DMS 273 treated with DMSO at 0.1 percent for 48 hours (cell line): ENCODE measurements around the gene NFU1.
A peak's percentile ranks its signal among the peaks of the same experiment; 100 is the strongest.

Experiments
- DNase-seq: peaks from one replicate; lab custom pipeline; 2025; lab: John Stamatoyannopoulos, UW

The NFU1 gene

DNA sequence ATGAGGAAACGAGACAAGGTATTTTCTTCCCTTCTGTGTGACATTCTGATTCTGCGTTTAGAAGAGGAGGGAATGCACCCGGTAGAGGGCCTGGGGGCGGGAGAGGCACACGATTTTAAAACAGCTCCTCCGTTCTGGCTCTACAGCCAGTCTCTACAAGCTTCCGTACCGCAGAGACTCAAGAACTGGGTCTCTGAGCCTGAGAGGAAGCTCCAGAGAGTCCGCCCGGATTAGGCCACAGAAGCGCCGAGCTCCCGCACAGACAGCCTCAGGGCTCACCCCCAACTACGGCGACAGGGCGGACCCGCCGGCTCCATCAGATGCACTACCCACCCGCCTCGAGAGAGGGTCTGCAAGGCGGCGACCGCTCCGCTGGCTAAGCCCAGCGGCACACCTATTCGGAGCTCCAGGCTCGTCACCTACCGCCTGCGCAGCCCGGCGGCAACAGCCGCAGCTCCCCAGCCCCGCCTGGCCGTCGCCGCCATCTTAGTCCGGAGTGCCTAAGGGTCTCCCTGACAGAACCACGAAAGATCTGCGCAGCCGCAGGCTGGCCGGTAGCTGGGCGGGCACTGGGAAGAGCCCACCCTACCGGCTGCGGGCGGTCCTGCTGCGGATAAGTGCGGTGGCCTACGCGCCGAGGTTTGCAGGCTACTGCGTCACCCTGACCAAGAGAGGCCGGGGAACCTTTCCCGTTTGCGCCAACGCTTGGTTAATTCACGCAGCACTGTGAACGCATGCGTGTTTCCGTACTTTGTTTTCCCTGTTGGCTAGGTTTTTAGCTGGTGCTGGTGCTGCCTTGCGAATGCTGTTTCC lies at the start of gene NFU1:
TSS of gene NFU1 (minus strand) at position 498 of the 813 bp plus-strand sequence. CDS start at position 485, 13 bp downstream.
- peak; percentile 84 for DNase-seq

DNA sequence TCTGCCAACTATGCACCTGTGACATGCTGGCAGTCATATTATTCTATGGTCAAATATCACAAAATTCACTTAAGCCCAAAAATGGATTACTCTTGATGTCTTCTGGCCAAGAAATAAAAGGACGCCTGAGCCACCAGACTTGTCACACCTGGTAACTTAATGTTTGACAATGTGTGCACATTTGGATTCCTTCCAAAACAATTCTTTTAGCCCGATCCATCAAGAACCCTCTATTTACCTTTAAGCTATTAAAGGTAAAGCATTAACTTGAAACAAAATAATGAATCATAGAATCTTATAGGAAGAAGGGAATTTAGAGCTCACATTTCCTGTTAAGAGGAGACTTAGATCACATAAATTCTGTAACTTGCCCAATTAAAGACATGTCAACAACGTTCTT lies 46.5 kb upstream of the NFU1 start:
- DNase-seq, result no peak

DNA sequence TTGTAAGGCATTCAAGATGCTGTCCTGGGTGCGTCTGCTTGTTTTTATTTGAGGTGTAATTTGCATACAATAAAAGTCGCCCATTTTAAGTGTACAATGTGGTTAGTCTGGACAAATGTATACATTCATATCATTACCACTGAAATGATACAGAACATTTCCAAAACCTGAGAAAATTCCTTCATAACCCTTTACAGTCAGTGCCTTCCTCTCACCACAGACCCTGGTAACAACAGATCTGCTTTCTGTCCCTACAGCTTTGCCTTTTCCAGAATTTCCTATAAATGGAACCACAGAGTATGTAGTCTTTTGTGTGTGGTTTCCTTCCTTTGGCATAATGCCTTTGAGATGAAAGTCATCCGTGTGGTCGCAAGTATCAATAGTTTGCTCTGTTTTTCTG lies 45.8 kb upstream of the NFU1 start:
- no peak for DNase-seq

DNA sequence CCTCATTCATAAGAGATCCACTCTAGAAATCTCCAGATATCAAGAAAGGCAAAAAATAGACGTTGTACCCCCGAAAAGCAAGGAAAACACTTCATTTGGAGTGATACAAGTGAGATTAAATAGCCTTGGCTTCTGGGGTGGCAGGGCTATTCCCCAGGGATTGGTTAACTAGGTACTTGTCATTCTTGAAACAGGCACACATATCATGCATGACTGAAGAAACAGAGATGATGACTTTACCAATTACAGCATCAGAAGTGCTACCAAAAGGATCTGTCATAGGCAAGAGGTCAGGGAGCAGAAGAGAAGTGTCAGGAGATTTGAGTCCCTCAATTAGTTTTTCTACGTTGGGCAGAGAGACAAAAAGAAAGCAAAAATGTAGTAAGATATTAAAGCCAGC lies 45.2 kb upstream of the NFU1 start:
- no peak for DNase-seq

DNA sequence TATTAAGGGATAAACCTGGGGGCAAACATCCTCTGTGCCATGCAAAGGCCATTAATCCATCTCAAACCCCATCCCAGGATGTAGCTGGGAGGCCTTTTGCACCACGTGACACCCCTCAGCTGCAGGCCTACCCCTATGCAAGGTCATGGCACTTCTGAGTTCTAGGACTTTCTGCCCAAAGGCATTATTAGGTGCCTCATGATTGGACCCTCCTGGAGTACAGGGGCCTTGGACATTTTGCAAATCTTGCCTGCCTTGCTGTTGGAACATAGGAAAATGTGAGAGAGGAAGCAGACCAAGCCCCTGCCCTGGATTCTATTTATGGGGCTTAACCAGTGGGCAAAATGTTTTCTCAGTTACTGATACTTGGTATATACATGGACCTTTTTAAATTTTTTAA lies 44.2 kb upstream of the NFU1 start:
- DNase-seq, result no peak

DNA sequence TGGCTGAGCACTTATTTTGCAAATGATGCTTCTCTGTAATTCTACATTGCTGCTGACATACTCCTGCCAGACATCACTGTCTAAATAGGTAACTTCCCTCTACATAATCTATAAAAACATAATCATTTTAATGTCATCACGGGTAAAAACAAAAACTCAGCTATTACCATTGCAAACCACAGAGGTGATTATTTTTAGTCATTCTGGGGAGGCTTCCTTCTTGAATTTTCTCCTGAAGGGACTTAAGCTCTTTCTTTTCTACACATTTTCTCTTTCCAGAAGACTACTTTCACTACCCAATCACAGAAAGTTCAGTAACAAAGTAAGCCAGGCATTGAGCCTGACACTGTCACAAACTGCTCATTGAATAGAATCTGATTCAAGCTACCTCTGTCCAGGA lies 40.4 kb upstream of the NFU1 start:
- DNase-seq, result no peak

DNA sequence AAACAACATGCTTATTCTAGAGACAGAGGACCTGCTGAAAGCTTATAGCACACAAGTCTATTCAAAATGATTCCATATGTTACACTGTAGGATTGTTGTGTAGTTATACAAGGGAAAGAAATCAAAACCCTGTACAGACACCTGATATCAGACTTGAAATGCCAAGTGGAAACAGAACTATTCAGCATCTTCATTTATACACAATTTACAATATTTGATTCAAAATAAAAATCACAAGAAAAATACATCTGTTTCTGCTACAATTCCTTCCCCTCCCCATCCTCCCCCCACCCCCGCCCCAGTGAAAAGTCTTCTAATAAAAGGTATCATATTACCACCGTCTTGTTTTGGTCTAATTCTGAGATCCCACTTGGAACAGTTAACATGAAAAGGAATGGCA lies 37.5 kb upstream of the NFU1 start:
- no peak for DNase-seq

DNA sequence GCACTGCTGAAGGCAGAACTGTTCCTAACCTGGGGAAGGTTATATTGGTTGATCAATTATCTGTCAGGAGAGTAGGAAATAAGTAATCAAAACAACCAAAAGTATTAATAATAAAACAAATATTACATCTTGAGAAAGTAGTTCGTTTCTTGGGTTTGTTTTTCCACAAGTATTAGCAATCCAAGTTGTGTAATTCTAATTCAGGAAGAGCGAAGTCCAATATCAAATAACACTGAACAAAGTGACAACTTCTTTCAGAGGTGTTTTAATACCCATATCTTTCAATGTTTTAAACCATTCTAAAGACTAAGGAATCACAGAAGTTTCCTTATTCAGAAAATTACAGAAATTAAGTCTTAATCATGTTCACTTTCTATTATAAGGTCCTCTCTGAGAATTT lies 34.6 kb upstream of the NFU1 start:
- DNase-seq, result no peak

DNA sequence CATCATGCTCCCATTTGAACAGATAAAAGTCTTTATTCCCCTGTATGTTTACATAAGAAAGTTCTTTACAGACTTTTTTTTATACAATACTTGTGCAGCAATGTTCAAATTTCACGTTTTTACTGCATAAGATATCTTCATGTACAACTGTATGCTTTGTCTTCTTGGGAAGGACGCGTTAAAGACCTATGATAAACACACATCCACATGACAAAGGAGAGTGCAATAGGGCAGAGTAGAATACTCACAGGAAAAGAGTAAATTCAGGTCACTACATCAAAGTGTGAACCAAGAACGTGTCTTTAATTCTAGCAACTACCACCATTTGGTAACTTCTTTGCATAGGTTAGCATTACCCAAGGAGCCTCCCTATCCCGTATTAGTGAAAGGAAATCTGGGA lies 33.7 kb upstream of the NFU1 start:
- no peak for DNase-seq

DNA sequence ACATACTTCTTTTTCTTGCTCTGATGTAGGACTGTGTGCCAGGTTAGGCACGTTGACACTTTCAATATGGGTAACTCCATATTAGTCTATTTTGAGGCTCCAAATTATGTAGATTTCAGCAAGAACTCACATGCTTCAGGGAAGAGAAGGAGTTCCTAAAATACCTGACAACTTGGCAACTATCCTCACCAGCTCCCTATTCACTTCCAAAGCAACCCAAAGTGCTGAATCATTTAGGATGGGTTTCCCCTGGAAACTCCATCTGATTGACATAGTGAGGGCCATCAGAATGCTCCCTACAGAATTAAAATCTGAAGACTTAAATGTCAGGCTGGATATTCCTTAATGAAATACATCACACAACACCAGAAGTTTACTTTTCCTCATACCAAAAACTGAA lies 32.5 kb upstream of the NFU1 start:
- no peak for DNase-seq

DNA sequence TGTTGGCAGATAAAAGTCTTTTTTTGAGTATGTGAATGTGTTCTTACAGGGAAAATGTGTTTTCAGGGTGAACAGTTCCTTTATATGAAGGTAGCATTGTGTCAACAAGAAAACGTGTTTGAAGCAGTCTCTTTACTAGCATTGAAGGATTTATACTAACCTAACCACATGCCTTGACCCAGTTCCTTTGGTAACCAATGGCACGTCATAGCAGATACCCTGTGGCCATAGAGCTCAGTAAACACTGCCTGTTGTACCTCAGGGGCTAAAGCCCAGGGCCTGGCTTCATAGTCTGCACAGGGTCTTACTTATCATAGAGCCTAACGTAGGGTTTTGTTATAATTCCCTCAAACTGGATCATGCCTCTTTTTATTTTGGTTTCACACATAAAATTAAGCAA lies 32.1 kb upstream of the NFU1 start:
- DNase-seq, result no peak

DNA sequence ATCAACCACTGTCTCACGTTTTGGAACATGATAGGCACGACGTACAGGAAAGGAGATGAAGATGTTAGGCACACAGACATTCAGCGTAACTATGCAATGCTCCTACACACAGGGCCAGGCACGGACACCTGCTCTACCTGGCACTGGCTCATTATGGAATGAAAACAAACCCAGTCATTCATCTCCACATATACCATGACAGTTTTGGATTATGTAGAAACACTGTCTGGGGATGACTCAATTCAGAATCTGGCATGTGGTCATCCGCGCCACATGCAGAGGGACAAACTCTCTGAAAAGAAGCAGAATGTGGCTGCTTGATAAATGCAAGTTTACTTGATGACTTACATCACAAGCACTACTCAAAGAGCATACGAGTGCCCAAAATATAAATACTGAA lies 29.5 kb upstream of the NFU1 start:
- no peak for DNase-seq

DNA sequence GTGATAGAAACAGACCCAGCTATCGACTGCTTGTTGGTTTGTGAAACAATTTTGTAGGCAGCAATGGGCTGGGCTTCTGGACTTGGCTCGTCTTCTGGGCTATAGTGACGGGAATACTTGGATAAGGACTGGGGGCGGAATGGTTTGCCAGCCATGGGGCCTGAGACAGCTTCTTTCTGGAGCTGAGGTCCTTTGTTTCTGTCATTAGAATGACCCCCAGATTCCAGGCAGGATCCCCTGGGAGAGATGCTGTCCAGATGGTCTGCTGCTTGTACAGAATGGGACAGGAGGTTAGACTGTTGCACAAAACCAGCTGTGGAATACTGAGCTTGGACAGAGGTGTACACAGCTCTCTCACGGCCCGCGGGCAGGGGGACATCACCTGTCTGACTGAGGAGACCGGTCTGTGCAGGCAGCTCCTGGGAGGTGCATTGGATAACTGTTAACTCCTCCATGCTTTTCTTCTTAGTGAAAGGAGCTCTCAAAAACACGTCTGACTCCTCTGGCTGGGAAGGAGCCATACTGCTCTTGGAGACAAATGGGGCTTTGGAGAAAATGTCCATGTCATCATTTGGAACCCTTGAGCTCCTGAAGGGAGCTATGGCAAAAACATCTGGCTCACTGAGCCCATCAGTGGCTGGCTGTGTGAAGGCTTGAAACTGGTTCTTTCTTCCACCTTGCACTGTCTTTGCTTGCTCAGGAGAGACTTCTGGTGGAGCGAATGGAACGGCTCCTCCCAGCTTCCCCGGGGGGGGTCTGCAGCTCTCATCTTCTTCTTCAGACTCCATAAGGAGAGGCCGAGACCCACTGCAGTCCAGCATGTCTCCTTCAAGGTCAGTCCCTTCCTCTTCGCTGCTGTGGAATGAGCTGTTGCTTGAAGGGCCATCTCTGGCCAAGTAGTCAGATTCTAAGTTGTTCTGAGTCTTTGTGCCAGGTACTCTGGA lies 28.6 kb upstream of the NFU1 start:
- no peak for DNase-seq

DNA sequence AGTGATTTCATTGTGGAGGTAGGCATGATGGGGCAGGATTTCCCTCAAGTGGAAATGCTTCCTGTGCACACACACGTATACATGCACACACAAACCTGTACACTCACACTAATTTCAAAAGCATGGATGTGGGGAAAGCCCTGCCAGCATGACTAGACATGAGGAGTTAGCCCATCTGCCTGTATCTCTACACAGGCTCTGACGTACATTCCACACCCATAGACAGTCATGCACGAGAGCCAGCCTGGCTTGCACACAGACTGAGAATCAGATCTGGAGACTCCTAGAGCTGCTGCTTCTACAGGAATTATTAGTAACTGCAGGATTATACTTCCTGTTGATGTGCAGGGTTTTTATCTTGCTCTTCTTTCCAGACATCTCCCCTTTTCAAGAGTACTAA lies 27.3 kb upstream of the NFU1 start:
- peak; percentile 43 for DNase-seq

DNA sequence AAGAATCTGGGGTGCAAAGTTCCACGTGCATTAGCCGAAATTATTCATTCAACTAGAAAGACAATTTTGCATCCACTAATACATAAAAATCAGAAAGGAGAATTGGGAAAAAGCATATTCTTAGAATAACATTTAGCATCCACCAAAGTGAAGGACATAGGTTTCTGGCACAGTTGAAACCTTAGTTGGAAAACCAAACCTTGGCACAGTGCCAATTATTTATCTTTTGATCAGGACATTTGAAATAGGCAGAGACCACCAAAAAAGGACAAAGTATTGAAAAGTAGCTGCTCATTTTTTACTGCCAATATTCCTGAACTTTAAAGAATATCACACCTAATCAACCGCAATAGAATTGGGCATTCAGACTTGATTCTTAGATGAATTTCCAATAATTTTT lies 25.5 kb upstream of the NFU1 start:
- DNase-seq, result no peak

DNA sequence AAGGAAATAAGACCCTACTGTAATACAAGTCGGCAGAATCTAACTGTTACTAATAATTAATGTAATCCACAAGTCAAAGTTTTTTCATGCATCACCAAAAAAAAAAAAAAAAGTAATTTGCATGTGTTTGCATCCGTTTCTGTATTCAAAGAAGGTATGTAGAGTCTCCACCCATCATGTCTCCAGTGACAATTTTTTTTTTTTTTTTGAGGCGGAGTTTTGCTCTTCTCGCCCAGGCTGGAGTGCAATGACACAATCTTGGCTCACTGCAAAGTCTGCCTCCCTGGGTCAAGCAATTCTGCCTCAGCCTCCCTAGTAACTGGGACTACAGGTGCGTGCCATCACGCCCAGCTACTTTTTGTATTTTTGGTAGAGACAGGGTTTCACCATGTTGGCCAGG lies 24.2 kb upstream of the NFU1 start:
- DNase-seq, result no peak

DNA sequence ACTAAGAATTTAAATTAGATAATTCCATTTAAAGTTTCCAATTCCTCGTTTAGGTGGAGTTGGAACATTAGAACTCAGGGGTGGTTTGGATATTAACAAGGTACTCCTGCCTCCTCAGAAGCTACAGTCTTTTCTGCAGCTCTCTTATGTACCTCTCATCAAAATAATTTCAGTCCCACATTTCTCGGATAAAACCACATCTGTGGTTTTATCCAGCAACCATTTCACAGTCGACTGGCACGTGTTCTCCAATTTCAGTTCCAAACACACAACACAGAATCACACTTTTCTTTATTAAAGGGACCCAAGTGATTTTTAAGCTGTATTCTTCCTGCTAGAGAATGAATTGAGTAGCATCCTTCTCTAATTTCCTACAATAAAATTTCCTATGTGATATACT lies 22.7 kb upstream of the NFU1 start:
- DNase-seq, result no peak

DNA sequence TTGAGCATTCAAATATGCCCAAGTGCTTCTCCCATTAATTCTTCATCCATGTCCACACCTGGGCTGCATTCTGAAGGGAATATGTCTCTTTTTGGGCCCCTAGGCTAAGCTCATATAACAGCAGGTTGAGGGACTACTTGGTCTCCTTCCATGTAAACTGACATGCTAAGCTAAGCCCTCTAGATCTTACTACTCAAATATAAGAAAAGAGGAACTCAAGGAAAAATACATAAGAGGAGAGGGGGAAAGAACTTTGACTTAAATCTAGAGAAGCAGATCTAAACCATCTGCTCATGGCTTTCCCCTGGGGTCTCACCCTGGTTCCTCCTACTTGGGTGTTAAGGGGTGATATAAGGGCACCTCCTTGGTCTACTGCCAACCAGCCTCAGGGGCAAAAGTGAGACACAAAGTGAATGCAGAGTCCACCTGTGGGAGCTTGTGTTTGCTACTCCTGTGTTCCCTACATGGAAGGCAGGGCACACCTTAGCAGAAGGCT lies 19.8 kb upstream of the NFU1 start:
- DNase-seq, result no peak

DNA sequence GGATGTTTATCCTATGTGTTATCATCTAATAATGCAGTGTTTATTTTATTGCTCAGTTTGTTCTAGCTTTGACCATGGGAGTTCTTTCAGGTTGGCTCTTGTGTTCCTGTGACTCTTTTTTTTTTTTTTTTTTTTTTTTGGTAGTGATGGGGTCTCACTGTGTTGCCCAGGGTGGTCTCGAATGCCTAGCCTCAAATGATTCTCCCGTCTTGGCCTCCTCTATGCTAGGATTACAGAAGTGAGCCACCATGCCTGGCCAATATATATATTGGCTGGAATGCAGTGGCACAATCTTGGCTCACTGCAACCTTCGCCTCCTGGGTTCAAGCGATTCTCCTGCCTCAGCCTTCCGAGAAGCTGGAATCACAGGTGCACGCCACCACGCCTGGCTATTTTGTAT lies 18.9 kb upstream of the NFU1 start:
- no peak for DNase-seq

DNA sequence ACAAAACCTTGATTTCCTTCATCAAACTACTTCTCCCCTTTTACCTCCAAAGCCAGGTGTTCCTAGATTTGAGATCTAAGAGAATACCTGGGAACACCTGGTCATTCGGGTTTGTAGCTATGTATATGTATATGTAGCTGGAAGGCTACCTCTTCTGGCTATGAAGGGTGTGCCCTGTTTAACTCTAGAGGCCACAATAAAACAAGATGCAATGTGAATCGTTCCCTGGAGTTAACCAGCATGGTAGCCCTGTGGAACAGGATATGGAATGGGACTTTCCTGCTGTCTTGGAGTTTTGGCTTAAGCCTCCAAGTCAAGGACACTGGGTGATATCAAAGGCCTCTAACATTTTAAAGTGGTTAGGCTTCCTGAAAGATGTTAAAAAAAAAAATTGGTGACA lies 17.7 kb upstream of the NFU1 start:
- no peak for DNase-seq

DNA sequence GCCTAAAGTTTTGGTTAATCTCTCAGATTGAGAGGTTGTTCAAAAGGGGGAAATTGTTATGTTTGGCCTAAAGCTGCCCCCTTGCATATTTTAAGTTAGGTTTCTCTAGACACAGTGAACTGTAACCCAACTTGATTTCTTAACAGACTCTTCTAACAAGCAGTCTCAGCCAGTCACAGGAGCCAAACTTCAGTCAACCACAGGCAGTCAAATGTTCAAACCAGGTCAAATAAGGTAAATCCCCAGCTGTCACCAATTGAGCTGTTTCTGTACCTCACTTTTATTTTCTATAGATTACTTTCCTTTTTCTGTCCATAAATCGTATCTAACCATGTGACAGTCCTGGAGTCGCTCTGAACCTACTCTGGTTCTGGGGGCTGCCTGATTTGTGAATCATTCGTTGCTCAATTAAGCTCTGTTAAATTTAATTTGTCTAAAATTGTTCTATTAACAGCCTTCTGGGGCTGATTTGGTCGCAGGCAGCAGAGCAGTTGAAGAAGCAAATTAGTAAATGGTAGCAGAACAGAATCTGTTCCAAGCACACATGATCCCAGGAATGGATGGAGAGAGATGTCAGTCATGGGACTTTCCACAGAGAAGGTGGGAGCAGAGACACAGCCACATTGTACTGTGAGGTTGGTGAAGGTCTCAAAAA lies 16.4 kb upstream of the NFU1 start:
- DNase-seq, result no peak

DNA sequence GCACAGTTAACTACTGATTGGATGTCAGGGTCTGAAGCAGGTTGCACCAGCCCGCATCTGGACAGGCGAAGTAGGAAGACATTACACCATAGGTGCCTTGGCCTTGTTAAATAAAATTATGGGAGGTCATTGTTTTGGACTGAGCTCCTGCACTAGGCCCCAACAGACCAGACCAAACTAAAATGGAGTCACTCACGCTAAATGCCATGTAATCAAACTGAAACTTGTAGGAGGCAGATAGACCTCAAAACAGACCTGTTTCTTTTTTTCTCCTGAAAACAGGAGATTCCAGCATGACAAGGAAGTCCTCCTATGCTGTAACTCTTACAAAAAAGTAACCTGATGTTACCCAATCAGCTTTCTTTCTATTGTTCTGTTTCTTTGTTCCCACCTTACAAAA lies 15.5 kb upstream of the NFU1 start:
- DNase-seq, result no peak
